Epithelial cell of prostate (primary cell): ENCODE measurements around the gene MAD1L1.

ENCODE experiments used
- DNase-seq: peaks from one replicate; pipeline ENCODE4 v3.0.0-alpha.2; 2011; ENCODE audit warnings: low read depth, low spot score
- H3K27ac ChIP-seq: fragments of 450-650 bp; 2 replicates; pipeline ENCODE4 v1.5.1; 2017; ENCODE audit warnings: mild to moderate bottlenecking

Gene MAD1L1

DNA sequence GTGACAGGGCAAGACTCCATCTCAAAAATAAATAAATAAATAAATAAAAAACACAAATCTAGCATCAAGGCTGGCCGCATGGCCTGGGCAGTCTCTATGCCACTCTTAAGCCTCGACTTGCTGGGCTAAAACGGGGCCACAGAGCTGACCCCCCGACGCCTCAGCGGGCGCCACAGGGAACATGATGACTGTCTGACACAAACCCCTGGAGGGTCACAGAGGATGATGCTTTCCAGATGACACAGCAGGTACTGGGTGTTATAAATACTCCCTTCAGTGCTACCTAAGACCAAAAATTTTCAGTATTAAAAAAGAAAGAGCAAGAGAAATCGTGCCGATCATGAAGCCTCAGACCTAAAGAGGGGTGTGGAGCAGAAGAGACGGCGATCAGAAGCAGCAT lies 176.8 kb downstream of the MAD1L1 start:
- no peak for DNase-seq

DNA sequence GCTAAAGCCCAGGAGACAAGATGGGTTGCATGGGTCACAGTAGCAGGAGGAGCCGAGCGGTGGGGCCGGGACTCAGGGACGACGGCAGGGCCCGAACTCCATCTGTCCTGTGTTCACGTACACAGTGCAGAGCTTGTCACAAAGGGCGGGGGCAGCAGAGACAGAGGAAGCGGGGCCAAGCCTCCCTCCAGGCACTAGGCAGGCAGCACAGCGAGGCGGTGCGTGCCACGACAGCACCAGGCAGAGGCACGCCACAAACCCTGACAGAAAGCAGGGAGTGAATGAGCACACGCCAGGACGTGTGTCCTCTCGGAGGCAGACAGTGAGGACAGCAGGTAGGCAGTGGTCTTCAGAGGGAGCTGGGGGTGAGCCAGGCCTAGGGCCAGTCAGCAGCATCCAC lies 177.8 kb downstream of the MAD1L1 start:
- no peak overlapping the region for H3K27ac ChIP-seq
- no peak for DNase-seq

More for the DNA sequence above, 176.8 kb downstream of the MAD1L1 start:
- no peak overlapping the region for H3K27ac ChIP-seq

DNA sequence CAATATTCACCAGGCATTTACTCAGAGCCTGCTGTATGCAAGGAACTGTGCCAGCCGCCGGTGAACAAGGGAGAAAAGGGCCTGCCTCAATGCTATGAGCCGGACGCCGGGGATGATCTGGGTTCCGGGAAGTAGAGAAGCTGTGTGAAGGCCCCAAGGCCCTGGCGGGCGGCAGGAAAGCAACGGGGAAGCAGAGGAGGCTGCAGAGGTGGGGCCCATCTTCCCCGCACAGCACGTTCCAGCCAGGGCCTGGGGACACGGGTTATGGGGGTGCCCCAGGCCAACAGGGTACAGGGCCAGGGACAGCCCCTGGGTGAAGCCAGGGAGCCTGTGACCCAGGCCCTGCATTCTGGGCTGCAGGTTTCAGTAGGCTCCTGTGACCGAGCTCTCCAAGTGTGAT lies 179.3 kb downstream of the MAD1L1 start:
- no peak overlapping the region for H3K27ac ChIP-seq
- no peak for DNase-seq

DNA sequence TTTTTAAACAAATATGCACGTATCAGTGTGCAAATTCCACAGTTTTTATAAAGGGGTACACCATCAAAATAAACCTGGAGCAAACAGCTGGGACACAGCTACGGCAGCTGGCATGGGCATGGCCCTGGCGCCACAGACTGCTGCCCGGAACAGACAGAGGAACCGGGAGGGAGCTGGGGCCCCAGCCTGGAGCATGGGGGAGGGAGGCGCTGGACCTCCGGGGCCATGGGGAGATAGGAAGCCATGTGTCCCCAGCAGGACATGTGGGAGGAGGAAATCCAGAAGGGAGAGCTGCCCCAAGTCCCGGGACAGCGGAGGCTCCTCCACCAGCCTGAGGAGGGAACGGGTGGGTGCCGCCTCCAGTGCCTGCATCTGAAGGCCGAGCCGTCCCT lies 180.1 kb downstream of the MAD1L1 start:
- H3K27ac ChIP-seq = no peak overlapping the region
- no peak for DNase-seq

DNA sequence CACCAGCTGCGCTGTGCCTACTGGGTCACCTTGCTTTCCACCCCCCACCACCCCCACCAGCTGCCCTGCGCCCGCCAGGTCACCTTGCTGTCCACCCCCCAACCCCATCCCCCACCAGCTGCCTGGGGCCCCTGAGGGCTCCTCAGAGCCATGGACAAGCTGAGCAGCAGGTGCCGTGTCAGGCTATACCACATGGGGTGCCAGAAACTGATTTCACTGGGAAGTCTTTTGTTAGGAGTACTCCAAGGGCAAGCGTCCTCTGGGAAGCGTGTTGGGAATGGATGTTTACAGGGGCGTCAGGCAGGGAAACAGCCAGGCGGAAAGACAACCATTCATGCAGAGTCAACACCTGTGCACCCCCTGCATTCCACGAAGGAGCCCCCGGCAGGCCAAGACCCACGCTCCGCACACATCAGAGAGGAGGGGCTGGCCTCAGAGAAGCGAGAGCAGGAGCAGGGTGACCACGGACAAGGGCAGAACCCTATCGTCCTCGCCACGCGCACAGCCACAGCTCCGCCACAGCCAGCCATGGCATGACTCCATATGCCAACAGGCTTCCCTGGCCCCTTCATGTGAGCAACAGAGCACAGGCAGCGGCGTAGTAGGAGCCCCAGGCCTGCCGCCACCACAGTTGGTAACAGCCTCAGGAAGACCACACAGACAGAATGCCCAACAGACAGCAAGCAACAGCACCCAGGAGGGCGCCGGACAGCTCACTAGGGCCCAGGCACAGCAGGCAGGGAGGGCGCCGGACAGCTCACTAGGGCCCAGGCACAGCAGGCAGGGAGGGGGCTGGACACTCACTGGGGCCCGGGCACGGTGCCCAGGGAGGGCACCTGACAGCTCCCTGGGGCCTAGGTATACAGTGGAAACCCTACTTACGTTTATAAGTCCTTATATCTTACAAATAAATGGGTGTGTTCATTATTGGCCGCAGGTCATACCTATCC lies 180.8 kb downstream of the MAD1L1 start:
- no peak overlapping the region for H3K27ac ChIP-seq
- DNase-seq = no peak

DNA sequence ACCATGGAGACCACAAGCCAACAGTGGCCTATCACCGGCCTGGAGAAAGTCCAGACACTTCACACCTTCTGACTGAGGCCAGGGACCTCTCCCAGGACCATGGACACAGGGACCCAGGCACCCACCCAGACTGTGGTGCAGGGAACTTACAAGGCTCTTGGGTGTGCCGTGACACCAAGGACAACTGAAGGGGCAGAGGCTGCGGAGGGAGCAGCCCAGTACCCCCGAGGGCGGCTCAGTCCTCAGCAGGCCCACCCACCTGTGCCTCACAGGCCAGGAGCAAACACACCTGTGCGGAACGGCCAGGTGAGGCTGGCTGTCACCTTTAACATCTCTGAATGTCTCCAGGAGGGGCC lies 182.3 kb downstream of the MAD1L1 start:
- H3K27ac ChIP-seq = no peak overlapping the region
- DNase-seq = no peak

DNA sequence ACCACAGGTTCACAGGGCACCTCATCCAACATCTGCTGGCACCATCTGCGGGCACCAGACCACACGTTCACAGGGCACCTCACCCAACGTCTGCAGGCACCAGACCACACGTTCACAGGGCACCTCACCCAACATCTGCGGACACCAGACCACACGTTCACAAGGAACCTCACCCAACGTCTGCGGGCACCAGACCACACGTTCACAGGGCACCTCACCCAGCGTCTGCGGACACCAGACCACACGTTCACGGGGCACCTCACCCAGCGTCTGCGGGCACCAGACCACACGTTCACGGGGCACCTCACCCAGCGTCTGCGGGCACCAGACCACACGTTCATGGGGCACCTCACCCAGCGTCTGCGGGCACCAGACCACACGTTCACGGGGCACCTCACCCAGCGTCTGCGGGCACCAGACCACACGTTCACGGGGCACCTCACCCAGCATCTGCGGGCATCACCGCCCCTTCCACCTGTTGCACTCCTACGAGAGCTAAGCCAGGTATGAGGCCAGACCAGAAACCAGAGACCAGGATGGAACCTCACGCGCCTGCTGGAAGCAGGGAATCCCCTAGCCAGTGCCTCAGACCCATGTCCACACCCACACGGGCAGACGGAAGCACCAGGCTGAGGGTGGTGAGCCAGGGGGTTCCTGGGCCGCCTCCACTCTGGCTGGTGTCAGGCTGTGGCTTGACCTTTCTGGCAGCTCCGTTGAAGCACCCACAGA lies 182.8 kb downstream of the MAD1L1 start:
- H3K27ac ChIP-seq = no peak overlapping the region
- no peak for DNase-seq

DNA sequence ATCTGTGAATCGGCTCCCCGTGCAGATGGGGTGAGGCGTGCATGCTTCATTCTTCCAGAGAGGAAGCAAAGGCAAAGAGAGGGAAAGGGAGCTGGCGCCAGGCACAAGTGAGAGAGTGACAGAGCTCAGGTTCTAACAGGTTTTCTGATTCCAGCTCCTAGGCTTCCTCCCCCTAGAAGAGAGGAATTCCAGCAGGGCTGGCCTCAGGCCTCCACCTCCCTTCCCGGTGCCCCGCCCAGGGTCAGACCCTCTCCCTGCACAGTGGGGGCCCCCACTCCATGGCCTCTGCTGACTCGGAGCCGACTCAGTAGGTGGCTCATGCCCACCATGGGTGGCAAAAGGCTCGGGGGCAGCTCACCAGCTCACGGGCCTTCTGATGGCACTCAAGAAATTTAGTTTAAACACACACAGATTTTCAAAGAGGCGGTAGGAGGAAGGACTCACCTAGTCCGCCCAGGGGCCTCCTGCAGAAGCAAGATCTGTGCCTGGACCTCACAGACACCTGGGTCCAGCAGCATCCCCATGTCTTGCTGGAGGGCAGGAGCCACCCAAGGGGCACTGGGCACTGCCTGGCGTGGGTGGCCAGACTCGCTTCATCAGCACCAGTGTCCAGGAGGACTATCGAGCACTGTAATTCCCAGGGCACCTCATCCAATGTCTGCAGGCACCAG lies 183.5 kb downstream of the MAD1L1 start:
- DNase-seq = no peak
- no peak overlapping the region for H3K27ac ChIP-seq

DNA sequence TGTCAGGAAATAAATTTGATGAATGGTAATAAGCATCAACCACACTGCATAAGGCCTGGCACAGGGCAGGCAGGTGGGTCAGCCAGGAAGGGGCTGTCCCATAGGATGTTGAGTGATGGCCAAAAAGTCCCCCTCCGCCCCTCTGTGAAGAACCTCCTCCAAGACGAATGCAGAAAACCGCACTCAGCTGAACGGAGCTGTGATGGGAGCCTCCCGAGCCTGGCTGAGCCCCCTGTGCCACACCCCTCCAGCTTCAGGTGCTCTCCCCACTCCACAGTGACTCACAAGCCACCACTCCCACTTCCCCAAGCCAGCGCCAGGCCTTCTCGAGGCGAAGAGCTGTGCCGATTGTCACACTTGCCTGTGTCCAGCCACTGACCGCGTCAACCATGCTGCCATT lies 184.2 kb downstream of the MAD1L1 start:
- no peak for DNase-seq
- no peak overlapping the region for H3K27ac ChIP-seq

DNA sequence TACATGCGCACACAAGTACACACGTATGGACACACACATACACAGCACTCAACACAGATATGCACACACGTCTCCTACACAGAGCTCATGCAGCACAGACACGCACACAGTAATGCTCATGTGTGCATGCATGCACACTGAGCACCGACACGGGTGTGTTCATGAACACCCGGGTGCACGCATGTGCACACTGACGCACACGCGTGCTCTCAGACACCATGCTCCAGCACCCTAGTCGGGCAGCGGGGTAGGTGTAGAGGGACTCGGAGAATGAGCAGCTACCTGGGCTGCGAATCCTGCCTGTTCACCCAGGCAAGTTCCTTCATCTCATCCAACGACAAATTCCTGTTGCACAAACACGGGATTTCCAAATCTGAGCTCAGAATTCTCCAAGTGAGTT lies 184.7 kb downstream of the MAD1L1 start:
- H3K27ac ChIP-seq = no peak overlapping the region
- DNase-seq = no peak

DNA sequence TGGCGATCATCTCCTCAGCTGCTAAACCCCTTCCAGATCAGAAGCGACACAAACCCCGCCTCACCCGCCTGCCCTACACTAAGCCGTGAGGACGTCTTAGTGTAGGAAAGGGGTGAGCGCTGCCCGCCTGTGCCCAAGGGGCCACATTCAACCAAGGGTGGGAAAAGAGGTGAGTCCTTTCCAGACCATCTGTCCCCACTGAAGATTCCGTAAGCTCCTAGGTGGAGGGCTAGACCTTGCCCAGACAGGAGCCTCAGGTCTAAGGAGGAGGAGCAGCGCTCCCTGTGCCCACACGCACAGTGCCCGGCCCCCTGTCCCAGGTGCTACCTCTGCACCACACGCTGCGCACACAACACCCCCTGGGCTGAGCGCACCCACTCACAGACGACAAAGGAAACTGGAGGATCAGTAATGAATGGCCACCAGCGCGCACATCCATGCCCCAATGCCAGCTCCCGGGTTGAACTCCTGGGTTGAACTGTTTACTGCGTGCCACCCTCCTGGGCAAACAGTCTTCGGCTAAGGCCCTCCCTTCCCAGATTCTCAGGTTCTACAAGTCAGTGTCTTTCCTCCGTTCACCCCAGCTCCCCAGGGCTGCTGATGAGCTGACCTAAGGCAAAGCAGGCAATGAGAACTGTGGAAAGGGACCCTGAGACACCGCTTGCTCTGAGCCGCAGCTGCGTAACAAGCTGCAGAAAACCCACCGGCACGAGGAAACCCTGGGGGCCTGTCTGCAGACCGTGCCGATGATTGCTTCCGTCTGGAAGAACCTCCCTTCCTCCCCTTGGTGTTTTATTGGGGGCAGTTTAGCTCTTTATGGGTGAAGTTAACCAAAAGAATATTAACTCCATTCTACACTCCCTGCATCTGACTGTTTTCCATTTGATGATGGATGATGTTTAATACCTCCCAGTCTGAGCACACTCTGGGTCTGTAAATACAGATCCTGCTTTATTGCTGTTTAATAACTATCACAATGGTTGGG lies 185.9 kb downstream of the MAD1L1 start:
- DNase-seq = no peak
- H3K27ac ChIP-seq = no peak overlapping the region

DNA sequence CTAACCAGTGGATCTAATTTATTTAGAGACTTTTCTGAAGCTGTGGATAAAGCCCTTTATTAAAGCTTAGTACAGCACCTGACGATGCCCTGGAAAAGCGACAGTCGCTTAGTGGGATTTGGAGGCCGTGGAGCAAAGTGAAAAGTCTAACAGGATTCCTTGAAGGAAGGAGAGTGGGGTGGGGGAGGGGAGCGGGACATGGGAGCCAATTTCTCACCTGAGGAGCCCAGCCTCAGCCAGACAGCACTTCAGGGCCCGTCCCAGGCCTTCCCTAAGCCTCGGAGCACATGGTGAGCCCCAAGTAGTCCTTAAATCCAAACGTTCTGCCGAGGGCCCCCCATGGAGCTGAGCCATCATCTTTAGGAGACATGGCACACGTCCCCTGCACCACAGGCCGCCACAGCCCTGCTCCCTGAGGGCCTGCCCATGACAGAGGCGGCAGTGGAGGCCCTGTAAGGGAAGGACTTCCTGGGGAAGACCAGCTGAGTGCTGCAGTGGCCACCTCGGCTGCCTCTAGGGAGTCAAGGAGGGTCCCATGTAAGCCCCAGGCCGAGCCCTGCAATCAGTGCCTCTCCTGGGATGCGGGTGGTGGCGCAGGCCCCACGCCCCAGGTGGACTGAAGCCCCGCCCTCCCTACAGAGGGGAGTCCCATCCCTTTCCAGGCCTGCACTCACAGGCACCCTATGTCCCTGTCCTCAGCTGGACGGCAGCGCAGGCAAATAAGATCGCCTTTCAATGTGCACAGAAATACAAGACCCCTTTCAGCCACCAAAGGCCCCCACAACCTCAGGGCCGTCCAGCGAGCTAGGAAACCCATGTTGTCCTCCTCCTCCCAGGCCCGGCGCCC lies 187.0 kb downstream of the MAD1L1 start:
- no peak overlapping the region for H3K27ac ChIP-seq
- DNase-seq = no peak

DNA sequence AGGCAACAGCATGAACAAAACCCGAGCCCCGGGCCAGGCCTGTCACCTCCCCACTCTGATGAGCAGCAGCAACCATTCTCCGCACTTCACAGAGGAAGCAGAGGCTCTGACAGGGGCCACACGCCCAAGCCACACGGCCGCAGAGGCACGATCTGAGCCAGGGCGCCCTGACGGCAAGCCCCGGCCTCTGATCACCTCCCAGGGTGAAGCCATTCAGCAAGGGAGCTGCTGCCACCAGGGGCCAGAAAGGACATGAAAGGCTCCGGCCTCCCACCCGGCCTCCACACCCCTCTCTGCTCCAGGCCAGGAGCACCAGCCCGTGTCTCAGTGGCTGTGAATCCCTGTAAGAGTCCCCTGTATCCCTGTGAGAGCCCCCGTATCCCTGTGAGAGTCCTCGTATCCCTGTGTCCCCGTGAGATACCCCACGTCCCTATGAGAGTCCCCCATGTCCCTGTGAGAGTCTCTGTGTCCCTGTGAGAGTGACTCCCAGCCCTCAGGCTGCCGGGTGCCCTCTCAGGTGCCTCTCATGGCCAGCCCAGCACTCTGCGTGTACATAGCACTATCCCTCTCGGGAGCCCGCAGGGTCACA lies 187.8 kb downstream of the MAD1L1 start:
- no peak overlapping the region for H3K27ac ChIP-seq
- no peak for DNase-seq

DNA sequence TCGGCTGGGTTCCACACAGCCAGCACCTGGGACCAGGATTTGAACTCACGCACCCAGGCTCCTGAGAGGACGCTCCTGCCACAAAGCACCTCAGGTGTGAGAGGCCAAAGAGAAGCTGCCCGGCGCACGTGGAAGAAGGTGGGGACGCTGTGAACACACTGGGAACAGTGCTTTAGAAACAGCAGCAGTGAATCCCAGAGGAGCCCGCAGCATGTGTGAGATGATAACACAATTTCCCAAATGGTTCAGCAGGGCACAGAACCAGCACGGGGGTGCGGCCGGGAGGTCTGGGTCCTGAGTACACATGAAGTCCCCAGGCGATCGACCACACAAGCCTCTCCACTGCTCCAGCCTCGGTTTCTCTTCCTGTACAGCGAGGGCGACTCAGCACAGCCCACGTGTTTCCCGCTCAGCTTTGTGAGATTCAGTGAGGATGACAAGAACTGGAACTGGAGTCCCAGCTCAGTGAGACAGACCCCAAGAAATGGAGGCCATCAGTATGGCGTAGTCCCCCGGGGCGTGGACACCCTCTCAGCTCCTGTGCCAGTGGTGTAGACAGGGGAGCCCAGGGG lies 188.3 kb downstream of the MAD1L1 start:
- no peak for DNase-seq
- H3K27ac ChIP-seq = no peak overlapping the region

DNA sequence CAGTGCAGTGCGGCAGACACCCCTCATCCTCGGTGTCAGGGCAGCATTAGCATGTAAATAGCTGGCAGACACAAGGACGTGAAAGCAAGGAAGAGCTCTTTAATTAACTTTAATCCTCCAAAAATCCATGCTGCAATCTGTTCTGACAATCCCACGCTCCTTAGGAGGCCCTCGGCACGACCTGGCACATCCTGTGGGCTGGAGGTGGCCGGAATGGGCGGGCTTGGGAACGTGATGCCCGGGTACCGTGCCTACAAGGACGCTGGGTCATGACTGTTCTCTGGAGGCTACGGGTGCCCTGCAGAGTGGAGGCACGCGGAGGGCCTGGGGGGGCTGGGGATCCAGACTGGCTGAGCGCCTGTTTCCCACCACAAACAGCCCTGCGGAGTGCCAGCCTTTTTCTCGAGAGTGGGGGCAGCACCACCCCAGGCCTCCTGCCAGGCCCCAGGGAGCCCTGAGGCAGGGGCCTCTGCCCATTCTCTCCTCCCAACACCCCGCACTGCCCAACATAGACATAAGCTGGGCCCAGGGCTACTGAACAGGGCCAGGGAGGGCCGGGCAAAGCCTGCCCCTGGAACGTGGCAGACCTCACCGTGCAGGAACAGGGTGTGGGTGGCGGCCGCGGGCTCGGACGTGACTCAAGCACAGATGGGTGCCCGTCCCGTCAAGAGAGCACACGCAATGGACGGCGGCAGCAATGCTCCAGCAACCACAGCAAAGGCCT lies 189.3 kb downstream of the MAD1L1 start:
- no peak overlapping the region for H3K27ac ChIP-seq
- no peak for DNase-seq

DNA sequence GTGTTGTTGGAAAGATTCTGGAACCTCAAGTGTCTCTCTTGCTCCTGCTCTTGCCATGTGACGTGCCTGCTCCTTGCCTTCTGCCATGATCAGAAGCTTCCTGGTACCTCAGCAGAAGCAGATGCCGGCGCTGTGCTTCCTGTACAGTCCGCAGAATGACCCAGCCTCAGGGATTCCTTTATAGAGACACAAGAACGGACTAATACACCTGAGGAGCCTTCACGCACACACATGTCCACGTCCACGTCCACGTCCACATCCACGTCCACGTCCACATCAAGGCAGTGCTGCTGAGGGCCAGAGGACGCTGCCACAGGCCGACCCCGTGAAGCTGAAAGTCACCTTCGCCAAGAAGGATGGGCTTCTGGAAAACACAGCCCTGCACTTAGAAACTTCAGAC lies 190.1 kb downstream of the MAD1L1 start:
- no peak for DNase-seq
- H3K27ac ChIP-seq = no peak overlapping the region

DNA sequence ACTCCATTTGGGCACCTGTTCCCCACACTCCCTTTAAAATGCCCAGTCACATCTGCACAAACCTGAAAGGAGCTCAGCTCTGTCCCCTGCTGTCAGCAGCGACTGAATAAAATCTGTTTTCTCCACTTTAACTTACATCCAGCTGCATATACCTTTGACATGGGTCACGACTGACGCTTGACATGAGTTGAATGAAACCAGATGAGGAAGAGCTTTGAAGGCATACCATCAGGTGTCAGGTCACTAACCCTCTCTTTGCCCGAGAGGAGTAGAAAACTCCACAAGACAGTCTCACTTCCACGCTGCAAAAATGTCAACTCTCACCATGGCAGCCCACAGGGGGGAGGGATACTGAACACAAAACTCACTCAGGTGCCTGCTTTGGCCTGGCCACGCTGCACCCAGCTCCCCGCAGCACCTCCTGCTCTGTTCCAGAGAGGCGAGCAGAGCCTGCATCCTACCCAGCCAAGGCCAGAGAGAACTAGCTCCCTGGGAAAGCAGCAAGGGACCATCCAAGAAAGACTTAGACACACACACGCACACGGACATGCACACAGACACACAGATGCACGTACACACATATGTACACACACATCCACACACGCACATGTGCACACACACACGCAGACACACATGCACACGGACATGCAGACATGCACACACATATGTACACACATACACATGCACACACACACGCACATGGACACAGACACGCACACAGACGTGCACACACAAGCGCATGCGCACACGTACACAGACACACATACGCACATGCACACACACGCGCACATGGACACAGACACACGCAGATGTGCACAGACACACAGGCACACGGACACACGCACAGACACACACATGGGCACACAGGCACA lies 191.0 kb downstream of the MAD1L1 start:
- DNase-seq = no peak
- H3K27ac ChIP-seq = no peak overlapping the region
